CD14-positive monocyte (primary cell): ENCODE results near the gene MESD. TPM values are rescaled to one million over a fixed set of nuclear protein-coding genes. Genes with fewer than 3 reads are reported as not detected.

Source experiments
- DNase-seq, 3 donors: peaks; one replicate each; pipeline ENCODE4 v3.0.0-alpha.2; 2011 to 2022
- H2AFZ ChIP-seq: 2 replicates; pipeline ENCODE4 v1.6.0; 2012; ENCODE audit warnings: mild to moderate bottlenecking, low read depth, low read length, inconsistent platforms; ENCODE audit not compliant: insufficient read depth, poor library complexity, severe bottlenecking
- H3K27ac ChIP-seq, 2 donors: 1 replicate in 1 of 2; 2 replicates in 1 of 2; pipeline ENCODE4 v1.5.1; 2012 to 2013; ENCODE audit warnings: low read length in 2 of 2, control low read depth in 1 of 2, inconsistent platforms in 1 of 2, low read depth in 1 of 2, mild to moderate bottlenecking in 1 of 2
- H3K27me3 ChIP-seq, 2 donors: one replicate each; pipeline versions ENCODE4 v1.6.0 to v1.6.1; 2011 to 2013; ENCODE audit warnings: low read length in 2 of 2; ENCODE audit not compliant: control insufficient read depth in 2 of 2, insufficient read depth in 2 of 2
- H3K36me3 ChIP-seq, 2 donors: replicated peaks in 1 of 2; 1 replicate in 1 of 2; 2 replicates in 1 of 2; pipeline versions ENCODE4 v1.5.1 to v1.6.1; 2012 to 2013; ENCODE audit warnings: low read length in 2 of 2, control low read depth in 1 of 2, inconsistent platforms in 1 of 2, mild to moderate bottlenecking in 1 of 2; ENCODE audit not compliant: insufficient read depth in 2 of 2, control insufficient read depth in 1 of 2
- H3K4me1 ChIP-seq, 2 donors: 1 replicate in 1 of 2; 2 replicates in 1 of 2; pipeline versions ENCODE4 v1.5.1 to v1.6.1; 2012 to 2013; ENCODE audit warnings: low read length in 2 of 2, control low read depth in 1 of 2, inconsistent platforms in 1 of 2, mild to moderate bottlenecking in 1 of 2, moderate library complexity in 1 of 2; ENCODE audit not compliant: insufficient read depth in 2 of 2, control insufficient read depth in 1 of 2
- H3K4me2 ChIP-seq: replicated peaks from 2 replicates; pipeline ENCODE3; 2012; ENCODE audit warnings: low read length, moderate library complexity, mild to moderate bottlenecking; ENCODE audit not compliant: poor library complexity, severe bottlenecking; ENCODE audit errors: extremely low read depth
- H3K4me3 ChIP-seq, 3 experiments: fragments of 200-600 bp in 1 of 3; sonication (generic) in 1 of 3; replicated peaks in 1 of 3; 1 replicate in 2 of 3; 2 replicates in 1 of 3; pipeline ENCODE4 v1.5.1; 2011 to 2013; ENCODE audit warnings: low read length in 3 of 3, mild to moderate bottlenecking in 3 of 3, control low read depth in 2 of 3, low read depth in 2 of 3, inconsistent platforms in 1 of 3, moderate library complexity in 1 of 3
- H3K79me2 ChIP-seq: 2 replicates; pipeline ENCODE4 v1.6.0; 2012; ENCODE audit warnings: mild to moderate bottlenecking, control low read depth, inconsistent platforms, low read length, moderate library complexity; ENCODE audit not compliant: insufficient read depth
- H3K9ac ChIP-seq: 2 replicates; pipeline ENCODE4 v1.6.0; 2017; ENCODE audit warnings: low read length, mild to moderate bottlenecking; ENCODE audit not compliant: insufficient read depth, poor library complexity, severe bottlenecking
- H3K9me3 ChIP-seq, 2 donors: replicated peaks in 1 of 2; 1 replicate in 1 of 2; 2 replicates in 1 of 2; pipeline versions ENCODE4 v1.5.1 to v1.6.1; 2012 to 2013; ENCODE audit warnings: low read length in 2 of 2, control low read depth in 1 of 2; ENCODE audit not compliant: control insufficient read depth in 1 of 2, insufficient read depth in 1 of 2
- H4K20me1 ChIP-seq: 2 replicates; pipeline ENCODE4 v1.6.0; 2012; ENCODE audit warnings: mild to moderate bottlenecking, low read length, control low read depth, moderate library complexity; ENCODE audit not compliant: insufficient read depth
- H3K27ac Mint-ChIP-seq, 7 donors: one replicate each; pipeline ENCODE4 v1.8.0; 2020; ENCODE audit warnings: mild to moderate bottlenecking in 7 of 7, mixed read lengths in 7 of 7, moderate library complexity in 6 of 7, inconsistent platforms in 2 of 7
- H3K27me3 Mint-ChIP-seq, 3 donors: one replicate each; pipeline ENCODE4 v1.8.0; 2021 to 2022; ENCODE audit warnings: low read depth in 3 of 3, mild to moderate bottlenecking in 3 of 3, mixed read lengths in 3 of 3, moderate library complexity in 3 of 3, inconsistent platforms in 1 of 3
- H3K36me3 Mint-ChIP-seq, 2 donors: one replicate each; pipeline ENCODE4 v1.8.0; 2020; ENCODE audit warnings: mixed read lengths in 2 of 2, inconsistent platforms in 1 of 2, mild to moderate bottlenecking in 1 of 2
- H3K4me1 Mint-ChIP-seq: one replicate; pipeline ENCODE4 v1.8.0; 2020; ENCODE audit warnings: mild to moderate bottlenecking, mixed read lengths
- H3K4me3 Mint-ChIP-seq, 2 donors: one replicate each; pipeline ENCODE4 v1.8.0; 2020; ENCODE audit warnings: mild to moderate bottlenecking in 2 of 2, mixed read lengths in 2 of 2, moderate library complexity in 1 of 2
- H3K9me3 Mint-ChIP-seq, 7 donors: one replicate each; pipeline ENCODE4 v1.8.0; 2020 to 2022; ENCODE audit warnings: mixed read lengths in 7 of 7, mild to moderate bottlenecking in 6 of 7, moderate library complexity in 6 of 7, inconsistent platforms in 2 of 7
- CTCF ChIP-seq: fragments of 200-600 bp; IDR thresholded peaks from one replicate; pipeline ENCODE4 v1.8.0; 2022; ENCODE audit warnings: antibody characterized with exemption, mild to moderate bottlenecking
- WGBS: methylation state at CpG from one replicate; pipeline ENCODE4 v1.1.5; 2013; ENCODE audit warnings: missing lambda C conversion rate; ENCODE audit not compliant: insufficient coverage; 5-methylcytosine and 5-hydroxymethylcytosine counted together
- intact Hi-C, 2 donors: fragments of 100-400 bp; cut with micrococcal nuclease; formaldehyde crosslinking; loops; one replicate each; pipeline versions ENCODE4 v1.15.0 to v1.15.1; 2023
- polyA plus RNA-seq, 3 donors: library from polyadenylated mRNA; depleted of rRNA in 1 of 3; unstranded in 2 of 3; stranded (reverse) in 1 of 3; fragments of 300-500 nt in 2 of 3; fragments of >200 nt in 1 of 3; fragmentation: Illumina TruSeq in 2 of 3; gene quantifications; 1 replicate in 2 of 3; 2 replicates in 1 of 3; pipeline ENCODE4 v1.2.3, GENCODE V29; 2012 to 2021

The MESD gene
- polyA plus RNA-seq, 3 donors = 5.6 to 15.7 (median 13.1) TPM

- H3K27ac ChIP-seq = no peak overlapping the region
- H2AFZ ChIP-seq = no peak overlapping the region
- Mint-ChIP-seq H3K4me1 (no peaks in the 10 kb centered on the region), H3K4me3 (peak overlapping the region in 1 of 2 donors; percentile 21), H3K9me3 (peaks cover 0 to 1% (median 0%) of the 10 kb centered on the region in 7 donors), H3K27me3 (peaks cover 0 to 1% (median 0%) of the 10 kb centered on the region in 3 donors), H3K36me3 (peaks cover 51 to 61% of the 10 kb centered on the region in 2 donors), H3K27ac (peak overlapping the region in 1 of 7 donors; percentile 9)
- WGBS = 98% methylated on average over 14 of the region's 16 CpGs
- H3K4me2 ChIP-seq = no peak overlapping the region
- no peaks in the 10 kb centered on the region for H3K79me2 ChIP-seq
- TF ChIP-seq CTCF = no peak
- H3K4me1 ChIP-seq = no peaks in the 10 kb centered on the region
- H3K27me3 ChIP-seq = no peaks in the 10 kb centered on the region
- H3K4me3 ChIP-seq = no peak overlapping the region
- H4K20me1 ChIP-seq = no peaks in the 10 kb centered on the region
- no peak overlapping the region for H3K9ac ChIP-seq
- H3K9me3 ChIP-seq = no peaks in the 10 kb centered on the region
- intact Hi-C loops = no loop called here
- H3K36me3 ChIP-seq = peaks cover 18 to 57% of the 10 kb centered on the region in 2 donors
- DNase-seq = no peak
Measured at GRCh38 chr15:80942746-80943565, 46.7 kb downstream of the MESD start.

GRCh38 chr15:80942266-80942665 lies 47.4 kb downstream of the MESD start:
- H3K36me3 ChIP-seq = peaks cover 15 to 51% of the 10 kb centered on the region in 2 donors
- no peaks in the 10 kb centered on the region for H3K4me1 ChIP-seq
- H3K9me3 Mint-ChIP-seq = no peaks in the 10 kb centered on the region
- no peaks in the 10 kb centered on the region for H3K27me3 ChIP-seq
- WGBS = 100% methylated on average over 1 of the region's 7 CpGs
- no peaks in the 10 kb centered on the region for H3K9me3 ChIP-seq
- peaks cover 44 to 54% of the 10 kb centered on the region in 2 donors for H3K36me3 Mint-ChIP-seq
- H3K4me2 ChIP-seq = no peak overlapping the region
- TF ChIP-seq CTCF = no peak
- no peak overlapping the region for H3K4me3 Mint-ChIP-seq
- H3K27ac Mint-ChIP-seq = no peak overlapping the region
- no peaks in the 10 kb centered on the region for H3K79me2 ChIP-seq
- H3K9ac ChIP-seq = no peak overlapping the region
- no peaks in the 10 kb centered on the region for H3K4me1 Mint-ChIP-seq
- H3K4me3 ChIP-seq = no peak overlapping the region
- H3K27ac ChIP-seq = no peak overlapping the region
- H2AFZ ChIP-seq = no peak overlapping the region
- intact Hi-C loops = no loop called here
- no peak for DNase-seq
- H4K20me1 ChIP-seq = no peaks in the 10 kb centered on the region
- H3K27me3 Mint-ChIP-seq = peaks cover 0 to 3% (median 0%) of the 10 kb centered on the region in 3 donors
